Endothelial cell of umbilical vein (primary cell): ENCODE measurements around the gene EIF2S1. TPM values are rescaled to one million over a fixed set of nuclear protein-coding genes. Genes with fewer than 3 reads are reported as not detected.

Source experiments
- BruUV-seq: library from RNA; stranded (reverse); fragments of 400-500 nt; replicated peaks from 2 replicates; lab custom pipeline; 2021; lab: Mats Ljungman, UMichigan
- CTCF ChIA-PET: fragments of 300-600, 350-600 bp; sonication (Branson Sonifier 250); formaldehyde crosslinking; loops from one replicate; lab custom pipeline; 2021; ENCODE audit warnings: antibody characterized with exemption, inconsistent platforms; lab: Charles Lee
- POLR2A ChIA-PET: fragments of 300-600, 350-600 bp; sonication (Branson Sonifier 250); formaldehyde crosslinking; loops from one replicate; lab custom pipeline; 2021; ENCODE audit warnings: antibody characterized with exemption, inconsistent platforms; lab: Charles Lee
- DNase-seq: peaks from one replicate; pipeline ENCODE4 v3.0.0-alpha.2; 2011; ENCODE audit warnings: low read depth, low spot score
- FAIRE-seq: peaks from 2 replicates; lab custom pipeline; 2011; peaks lifted over from hg19 to GRCh38; lab: Jason Lieb, UNC
- H2AFZ ChIP-seq: 2 replicates; pipeline ENCODE4 v1.6.0; 2012; ENCODE audit warnings: low read depth, low read length, control low read depth, inconsistent platforms
- H3K27ac ChIP-seq: 2 replicates; pipeline ENCODE4 v1.5.1; 2011; ENCODE audit warnings: low read depth, mild to moderate bottlenecking, control low read depth, low read length, moderate library complexity; ENCODE audit not compliant: insufficient read depth
- H3K27me3 ChIP-seq, 2 experiments: 2 replicates each; pipeline versions ENCODE4 v1.6.0 to v1.6.1; 2011; ENCODE audit warnings: low read length in 2 of 2, mixed read lengths in 1 of 2; ENCODE audit not compliant: control insufficient read depth in 2 of 2, insufficient read depth in 2 of 2
- H3K36me3 ChIP-seq, 2 experiments: 2 replicates in 1 of 2; 3 replicates in 1 of 2; pipeline ENCODE4 v1.5.1; 2011; ENCODE audit warnings: low read length in 2 of 2, mild to moderate bottlenecking in 1 of 2, moderate library complexity in 1 of 2; ENCODE audit not compliant: control insufficient read depth in 2 of 2, insufficient read depth in 2 of 2; ENCODE audit errors: extremely low read depth in 1 of 2
- H3K4me1 ChIP-seq: 3 replicates; pipeline ENCODE4 v1.5.1; 2011; ENCODE audit warnings: mild to moderate bottlenecking, low read length; ENCODE audit not compliant: control insufficient read depth, insufficient read depth; ENCODE audit errors: extremely low read depth
- H3K4me2 ChIP-seq: 2 replicates; pipeline ENCODE4 v1.6.1; 2011; ENCODE audit warnings: low read length, control low read depth, mixed read lengths; ENCODE audit not compliant: insufficient read depth
- H3K4me3 ChIP-seq, 3 experiments: fragments of 200-600 bp in 1 of 3; sonication (generic), shearing (Covaris generic) in 1 of 3; replicated peaks in 1 of 3; 2 replicates each; pipeline ENCODE4 v1.5.1; 2011 to 2016; ENCODE audit warnings: control low read depth in 3 of 3, low read length in 3 of 3, mild to moderate bottlenecking in 2 of 3, inconsistent platforms in 1 of 3, low read depth in 1 of 3, moderate library complexity in 1 of 3; ENCODE audit not compliant: insufficient read depth in 1 of 3
- H3K79me2 ChIP-seq: 2 replicates; pipeline ENCODE4 v1.6.0; 2012; ENCODE audit warnings: low read length, inconsistent platforms; ENCODE audit not compliant: control insufficient read depth, insufficient read depth
- H3K9ac ChIP-seq: replicated peaks from 2 replicates; pipeline ENCODE3; 2011; ENCODE audit warnings: low read length, control low read depth; ENCODE audit not compliant: insufficient read depth; ENCODE audit errors: extremely low read depth
- H3K9me1 ChIP-seq: replicated peaks from 3 replicates; pipeline ENCODE4 v1.6.0; 2011; ENCODE audit warnings: mild to moderate bottlenecking, low read length; ENCODE audit not compliant: control insufficient read depth, insufficient read depth; ENCODE audit errors: extremely low read depth
- H3K9me3 ChIP-seq: replicated peaks from 2 replicates; pipeline ENCODE4 v1.5.1; 2012; ENCODE audit warnings: low read length, inconsistent platforms; ENCODE audit not compliant: control insufficient read depth, insufficient read depth
- H4K20me1 ChIP-seq: replicated peaks from 2 replicates; pipeline ENCODE3; 2011; ENCODE audit warnings: mild to moderate bottlenecking, low read length; ENCODE audit not compliant: control insufficient read depth, insufficient read depth; ENCODE audit errors: extremely low read depth
- CTCF ChIP-seq, 2 donors: IDR thresholded peaks; 1 replicate in 1 of 2; 2 replicates in 1 of 2; pipeline ENCODE4 v1.5.1; 2011; ENCODE audit warnings: low read length in 2 of 2, mild to moderate bottlenecking in 2 of 2, moderate library complexity in 2 of 2, control low read depth in 1 of 2, inconsistent platforms in 1 of 2, low read depth in 1 of 2; ENCODE audit not compliant: insufficient read depth in 1 of 2; ENCODE audit errors: extremely low read depth in 1 of 2
- EZH2 ChIP-seq: IDR thresholded peaks from 2 replicates; pipeline ENCODE4 v1.6.1; 2012; ENCODE audit warnings: borderline replicate concordance, low read depth, mild to moderate bottlenecking, moderate library complexity, low read length, inconsistent platforms; ENCODE audit not compliant: severe bottlenecking
- FOS ChIP-seq: IDR thresholded peaks from 2 replicates; pipeline ENCODE4 v1.6.1; 2011; ENCODE audit warnings: mild to moderate bottlenecking, low read length, moderate library complexity, borderline replicate concordance; ENCODE audit not compliant: insufficient read depth
- GATA2 ChIP-seq: IDR thresholded peaks from 2 replicates; pipeline ENCODE4 v1.7.0; 2011; ENCODE audit warnings: low read depth, mild to moderate bottlenecking, moderate library complexity, mixed read lengths, low read length; ENCODE audit not compliant: insufficient read length, insufficient read depth
- JUN ChIP-seq: IDR thresholded peaks from 2 replicates; pipeline ENCODE4 v1.6.1; 2011; ENCODE audit warnings: borderline replicate concordance, low read depth; ENCODE audit not compliant: insufficient read length, insufficient read depth
- MAX ChIP-seq: IDR thresholded peaks from 2 replicates; pipeline ENCODE4 v1.6.1; 2011; ENCODE audit not compliant: insufficient read depth, insufficient read length
- MYC ChIP-seq: IDR thresholded peaks from one replicate; pipeline ENCODE4 v1.6.1; 2011; ENCODE audit warnings: mild to moderate bottlenecking, low read depth, low read length
- POLR2A ChIP-seq: IDR thresholded peaks from 2 replicates; pipeline ENCODE4 v1.6.1; 2012; ENCODE audit warnings: low read depth, mild to moderate bottlenecking, control low read depth, low read length
- POLR2AphosphoS5 ChIP-seq: IDR thresholded peaks from 2 replicates; pipeline ENCODE4 v1.6.1; 2012; ENCODE audit warnings: low read depth, mild to moderate bottlenecking, control low read depth, low read length, moderate library complexity; ENCODE audit not compliant: insufficient read depth
- dilution Hi-C: fragments of 300-500 bp; cut with MboI; formaldehyde crosslinking; loops from one replicate; pipeline ENCODE4 v1.15.0; 2019; ENCODE audit warnings: low sequenced_read_pairs; ENCODE audit not compliant: extremely low pct_ligation_motif_present
- intact Hi-C: fragments of 100-400 bp; cut with micrococcal nuclease; formaldehyde crosslinking; loops from one replicate; pipeline ENCODE4 v1.10.0; 2022
- polyA plus RNA-seq, 4 experiments: library from polyadenylated mRNA; depleted of rRNA in 3 of 4; stranded (reverse) in 3 of 4; unstranded in 1 of 4; fragments of >200 nt; gene quantifications; 2 replicates each; pipeline versions ENCODE4 v1.2.1 to v1.2.3, GENCODE V29; 2011 to 2012; ENCODE audit warnings: missing spikeins in 1 of 4
- total RNA-seq: library from RNA; stranded (reverse); gene quantifications from 2 replicates; pipeline ENCODE4 v1.2.3, GENCODE V29; 2021

Gene EIF2S1
- total and polyA plus RNA-seq, 2 donors (not counting 3 experiments of a cell fraction or from before 2014, with no cell fraction given): 36.8 to 135 TPM

- no TSS peak for BruUV-seq
- Histone ChIP-seq H3K4me2 (no peak overlapping the region), H3K4me3 (no peak overlapping the region), H3K9me1 (no peaks in the 10 kb centered on the region), H4K20me1 (no peaks in the 10 kb centered on the region), H2AFZ (no peak overlapping the region), H3K9ac (no peak overlapping the region), H3K36me3 (peaks cover 10 to 17% of the 10 kb centered on the region in 2 experiments), H3K27me3 (no peaks in the 10 kb centered on the region), H3K4me1 (no peaks in the 10 kb centered on the region), H3K9me3 (no peaks in the 10 kb centered on the region), H3K79me2 (no peaks in the 10 kb centered on the region), H3K27ac (no peak overlapping the region)
- CTCF ChIA-PET: interaction anchor here (0.8 to 2.2 kb wide), 3 partner anchors 47 to 973 kb away, joined by 3 to 6 read pairs (median 5); no protein-coding TSS in a partner anchor
- POLR2A ChIA-PET: no interaction called here
- dilution Hi-C loops (no loop called here), intact Hi-C loops (no loop called here)
- DNase-seq (no peak), FAIRE-seq (no peak)
- TF ChIP-seq JUN (no peak), MYC (no peak), FOS (no peak)
Measured at GRCh38 chr14:67332468-67332867, 27.7 kb upstream of the EIF2S1 start.

- ChIA-PET POLR2A (no interaction called here), CTCF (interaction anchor here (0.6 to 1.3 kb wide), 6 partner anchors 50 to 975 kb away, joined by 3 to 19 read pairs (median 4); partner anchors contain the start of gene PALS1)
- Histone ChIP-seq H4K20me1 (no peaks in the 10 kb centered on the region), H3K27me3 (no peaks in the 10 kb centered on the region), H3K27ac (no peak overlapping the region), H3K9me3 (no peaks in the 10 kb centered on the region), H2AFZ (no peak overlapping the region), H3K9me1 (no peaks in the 10 kb centered on the region), H3K9ac (no peak overlapping the region), H3K4me3 (no peak overlapping the region), H3K36me3 (peaks cover 13 to 26% of the 10 kb centered on the region in 2 experiments), H3K79me2 (no peaks in the 10 kb centered on the region), H3K4me2 (no peak overlapping the region), H3K4me1 (no peaks in the 10 kb centered on the region)
- no TSS peak for BruUV-seq
- intact Hi-C loops (loop anchor here (1.0 kb wide), 1 partner anchor 169 kb away; no protein-coding TSS in a partner anchor), dilution Hi-C loops (no loop called here)
- no peak for FAIRE-seq
- peak; percentile 19 for DNase-seq
- TF ChIP-seq FOS (no peak), EZH2 (no peak), POLR2A (no peak), JUN (no peak), CTCF (IDR thresholded peaks at IDR 0.05; ENCODE audit: extremely low read depth in 1 of 2, insufficient read depth in 1 of 2, low read depth in 1 of 2, low read length in 2 of 2) (peak; percentile 19 to 38), GATA2 (no peak), POLR2AphosphoS5 (no peak), MAX (no peak), MYC (no peak)
Measured at GRCh38 chr14:67335781-67336180, 24.3 kb upstream of the EIF2S1 start.
